Measurements from ENCODE around the gene KYNU. TPM values are rescaled to one million over a fixed set of nuclear protein-coding genes. Genes with fewer than 3 reads are reported as not detected.

Gene KYNU
- total and polyA plus RNA-seq, 9 of the 15 experiments (the other 6 are each of a cell fraction or from before 2014, with no cell fraction given), result 2.6 to 11.6 (median 7.2) TPM

DNA sequence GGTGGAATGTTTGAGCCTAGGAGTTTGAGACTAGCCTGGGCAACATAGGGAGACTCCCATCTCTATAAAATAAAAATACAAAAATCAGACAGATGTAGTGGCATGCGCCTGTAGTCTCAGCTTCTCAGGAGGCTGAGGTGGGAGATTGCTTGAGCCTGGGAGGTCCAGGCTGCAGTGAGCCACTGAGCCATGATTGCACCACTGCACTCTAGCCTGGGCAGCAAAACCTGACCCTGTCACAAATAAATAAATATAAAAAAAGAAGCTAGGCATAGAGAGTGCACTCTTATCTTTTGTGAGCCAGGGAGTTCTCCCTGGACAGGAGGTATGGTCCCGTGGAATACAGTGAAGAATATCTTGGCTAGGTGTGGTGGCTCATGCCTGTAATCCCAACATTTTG is 11.0 kb upstream of the KYNU start:
- DNase-seq (ENCODE audit: extremely low read depth in 1 of 4, low spot score in 3 of 4), result no peak
- Histone ChIP-seq H3K79me2 (ENCODE audit: control insufficient read depth, insufficient read depth, low read length) (no peaks in the 10 kb centered on the region), H3K4me1 (replicated peaks in 1 of 2; ENCODE audit: control insufficient read depth in 2 of 2, insufficient read depth in 2 of 2, low read length in 2 of 2) (no peaks in the 10 kb centered on the region), H3K27me3 (ENCODE audit: control insufficient read depth in 2 of 2, insufficient read depth in 2 of 2, low read length in 2 of 2) (no peaks in the 10 kb centered on the region), H4K20me1 (replicated peaks; ENCODE audit: control insufficient read depth, insufficient read depth, low read length) (no peaks in the 10 kb centered on the region), H3K36me3 (ENCODE audit: control insufficient read depth, insufficient read depth, low read length) (no peaks in the 10 kb centered on the region), H3K27ac (ENCODE audit: extremely low read depth, low read depth, low read length) (no peak overlapping the region), H3K4me2 (ENCODE audit: insufficient read depth, low read length) (no peak overlapping the region), H2AFZ (ENCODE audit: low read depth, low read length) (no peak overlapping the region), H3K9me1 (ENCODE audit: control insufficient read depth, insufficient read depth, low read length) (no peaks in the 10 kb centered on the region), H3K9ac (ENCODE audit: insufficient read depth in 1 of 2, low read depth in 2 of 2, low read length in 2 of 2) (no peak overlapping the region), H3K9me3 (replicated peaks; ENCODE audit: control insufficient read depth, insufficient read depth, low read depth, low read length) (no peaks in the 10 kb centered on the region), H3K4me3 (no peak overlapping the region)
- ATAC-seq, result no peak
- no peak for FAIRE-seq
- TF ChIP-seq, protein P1, sequence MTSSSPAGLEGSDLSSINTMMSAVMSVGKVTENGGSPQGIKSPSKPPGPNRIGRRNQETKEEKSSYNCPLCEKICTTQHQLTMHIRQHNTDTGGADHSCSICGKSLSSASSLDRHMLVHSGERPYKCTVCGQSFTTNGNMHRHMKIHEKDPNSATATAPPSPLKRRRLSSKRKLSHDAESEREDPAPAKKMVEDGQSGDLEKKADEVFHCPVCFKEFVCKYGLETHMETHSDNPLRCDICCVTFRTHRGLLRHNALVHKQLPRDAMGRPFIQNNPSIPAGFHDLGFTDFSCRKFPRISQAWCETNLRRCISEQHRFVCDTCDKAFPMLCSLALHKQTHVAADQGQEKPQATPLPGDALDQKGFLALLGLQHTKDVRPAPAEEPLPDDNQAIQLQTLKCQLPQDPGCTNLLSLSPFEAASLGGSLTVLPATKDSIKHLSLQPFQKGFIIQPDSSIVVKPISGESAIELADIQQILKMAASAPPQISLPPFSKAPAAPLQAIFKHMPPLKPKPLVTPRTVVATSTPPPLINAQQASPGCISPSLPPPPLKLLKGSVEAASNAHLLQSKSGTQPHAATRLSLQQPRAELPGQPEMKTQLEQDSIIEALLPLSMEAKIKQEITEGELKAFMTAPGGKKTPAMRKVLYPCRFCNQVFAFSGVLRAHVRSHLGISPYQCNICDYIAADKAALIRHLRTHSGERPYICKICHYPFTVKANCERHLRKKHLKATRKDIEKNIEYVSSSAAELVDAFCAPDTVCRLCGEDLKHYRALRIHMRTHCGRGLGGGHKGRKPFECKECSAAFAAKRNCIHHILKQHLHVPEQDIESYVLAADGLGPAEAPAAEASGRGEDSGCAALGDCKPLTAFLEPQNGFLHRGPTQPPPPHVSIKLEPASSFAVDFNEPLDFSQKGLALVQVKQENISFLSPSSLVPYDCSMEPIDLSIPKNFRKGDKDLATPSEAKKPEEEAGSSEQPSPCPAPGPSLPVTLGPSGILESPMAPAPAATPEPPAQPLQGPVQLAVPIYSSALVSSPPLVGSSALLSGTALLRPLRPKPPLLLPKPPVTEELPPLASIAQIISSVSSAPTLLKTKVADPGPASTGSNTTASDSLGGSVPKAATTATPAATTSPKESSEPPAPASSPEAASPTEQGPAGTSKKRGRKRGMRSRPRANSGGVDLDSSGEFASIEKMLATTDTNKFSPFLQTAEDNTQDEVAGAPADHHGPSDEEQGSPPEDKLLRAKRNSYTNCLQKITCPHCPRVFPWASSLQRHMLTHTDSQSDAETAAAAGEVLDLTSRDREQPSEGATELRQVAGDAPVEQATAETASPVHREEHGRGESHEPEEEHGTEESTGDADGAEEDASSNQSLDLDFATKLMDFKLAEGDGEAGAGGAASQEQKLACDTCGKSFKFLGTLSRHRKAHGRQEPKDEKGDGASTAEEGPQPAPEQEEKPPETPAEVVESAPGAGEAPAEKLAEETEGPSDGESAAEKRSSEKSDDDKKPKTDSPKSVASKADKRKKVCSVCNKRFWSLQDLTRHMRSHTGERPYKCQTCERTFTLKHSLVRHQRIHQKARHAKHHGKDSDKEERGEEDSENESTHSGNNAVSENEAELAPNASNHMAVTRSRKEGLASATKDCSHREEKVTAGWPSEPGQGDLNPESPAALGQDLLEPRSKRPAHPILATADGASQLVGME (CRISPR knock-in tag; IDR thresholded peaks at IDR 0.05), result no peak
- TF ChIP-seq ZNF212 (CRISPR knock-in tag; IDR thresholded peaks at IDR 0.05), result no peak
- TF ChIP-seq NCOA6 (IDR thresholded peaks at IDR 0.05), result no peak
- TF ChIP-seq KAT8 (IDR thresholded peaks at IDR 0.05; ENCODE audit: low read depth), result no peak
- no peak for TF ChIP-seq BCOR (IDR thresholded peaks at IDR 0.05)
- TF ChIP-seq EWSR1 (IDR thresholded peaks at IDR 0.05; ENCODE audit: borderline replicate concordance, low read depth, partially characterized antibody), result no peak
- TF ChIP-seq ZNF79 (CRISPR knock-in tag; IDR thresholded peaks at IDR 0.05; ENCODE audit: low read depth), result no peak
- TF ChIP-seq TBP (optimal IDR thresholded peaks at IDR 0.05; ENCODE audit: low read depth, low read length), result no peak
- no peak for TF ChIP-seq ZNF239 (CRISPR knock-in tag; IDR thresholded peaks at IDR 0.05)
- intact Hi-C loops (cut with micrococcal nuclease), result no loop called here
- ChIA-PET POLR2A (no interaction called here), CTCF (ENCODE audit: low intra/inter-chr PET ratio) (no interaction called here)
- in situ Hi-C loops (cut with MboI), result no loop called here
- 25% methylated on average over 2 of the region's 2 CpGs for WGBS (ENCODE audit: insufficient coverage, low coverage, missing lambda C conversion rate)
- BruUV-seq (replicated peaks), result no TSS peak

All from K562 (cell line).